C4-2B (cell line): ENCODE measurements around the gene GADD45G.

Experiments
- ZFX ChIP-seq: fragments of 450-650 bp; IDR thresholded peaks from 2 replicates; pipeline ENCODE4 v1.6.1; 2017
- TF ChIP-seq, protein P1 (sequence below): fragments of 450-650 bp; conservative IDR thresholded peaks from 2 replicates; pipeline ENCODE4 v1.5.1; 2017; ENCODE audit warnings: mild to moderate bottlenecking

DNA sequence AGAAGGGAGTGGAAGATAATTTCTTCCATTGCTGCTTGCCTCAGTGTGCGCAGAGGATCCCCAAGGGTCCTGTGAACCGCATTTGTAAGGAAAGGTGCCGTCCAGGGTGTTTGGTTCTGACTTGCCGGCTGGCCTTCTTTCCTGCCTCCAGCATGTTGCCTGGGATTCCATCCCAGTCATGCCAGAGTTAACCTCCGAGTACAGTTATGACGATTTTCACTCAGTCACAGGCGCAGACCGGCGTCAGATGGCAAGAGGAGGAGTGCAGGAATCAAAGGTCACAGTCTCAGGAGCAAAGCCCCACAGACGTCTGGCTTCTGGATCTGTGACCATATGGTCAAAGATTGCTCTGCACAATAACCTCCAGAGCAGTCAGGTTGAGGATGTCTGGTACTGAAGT lies 5.9 kb upstream of the GADD45G start:
- TF ChIP-seq, protein P1, sequence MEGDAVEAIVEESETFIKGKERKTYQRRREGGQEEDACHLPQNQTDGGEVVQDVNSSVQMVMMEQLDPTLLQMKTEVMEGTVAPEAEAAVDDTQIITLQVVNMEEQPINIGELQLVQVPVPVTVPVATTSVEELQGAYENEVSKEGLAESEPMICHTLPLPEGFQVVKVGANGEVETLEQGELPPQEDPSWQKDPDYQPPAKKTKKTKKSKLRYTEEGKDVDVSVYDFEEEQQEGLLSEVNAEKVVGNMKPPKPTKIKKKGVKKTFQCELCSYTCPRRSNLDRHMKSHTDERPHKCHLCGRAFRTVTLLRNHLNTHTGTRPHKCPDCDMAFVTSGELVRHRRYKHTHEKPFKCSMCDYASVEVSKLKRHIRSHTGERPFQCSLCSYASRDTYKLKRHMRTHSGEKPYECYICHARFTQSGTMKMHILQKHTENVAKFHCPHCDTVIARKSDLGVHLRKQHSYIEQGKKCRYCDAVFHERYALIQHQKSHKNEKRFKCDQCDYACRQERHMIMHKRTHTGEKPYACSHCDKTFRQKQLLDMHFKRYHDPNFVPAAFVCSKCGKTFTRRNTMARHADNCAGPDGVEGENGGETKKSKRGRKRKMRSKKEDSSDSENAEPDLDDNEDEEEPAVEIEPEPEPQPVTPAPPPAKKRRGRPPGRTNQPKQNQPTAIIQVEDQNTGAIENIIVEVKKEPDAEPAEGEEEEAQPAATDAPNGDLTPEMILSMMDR: no peak
- no peak for TF ChIP-seq ZFX
